ENCODE measurements around the gene TCTN2.

GRCh38 chr12:123747309-123747708 is 76.4 kb downstream of the TCTN2 start:
- no peak for TF ChIP-seq KDM1A (IDR thresholded peaks at IDR 0.05; ENCODE audit: borderline replicate concordance, low read length)
- TF ChIP-seq CTCF (IDR thresholded peaks at IDR 0.05; ENCODE audit: control extremely low read depth in 1 of 3, insufficient read depth in 1 of 3, low read depth in 1 of 3, low read length in 3 of 3), result no peak
- no peak for TF ChIP-seq TAF1 (IDR thresholded peaks at IDR 0.05; ENCODE audit: low read depth, low read length)
- TF ChIP-seq BACH1 (IDR thresholded peaks at IDR 0.05; ENCODE audit: low read length), result no peak
- no peak for TF ChIP-seq POLR2AphosphoS5 (IDR thresholded peaks at IDR 0.05; ENCODE audit: low read depth, low read length)
- no peak for TF ChIP-seq MAFK (IDR thresholded peaks at IDR 0.05; ENCODE audit: low read depth, low read length)
- TF ChIP-seq GABPA (IDR thresholded peaks at IDR 0.05; ENCODE audit: borderline replicate concordance, insufficient read depth, low read length), result no peak
- TF ChIP-seq FOSL1 (IDR thresholded peaks at IDR 0.05; ENCODE audit: insufficient read depth, low read depth, low read length), result no peak

Measured in H1 (cell line).